ENCODE data around the gene HS3ST5. TPM values are rescaled to one million over a fixed set of nuclear protein-coding genes. Genes with fewer than 3 reads are reported as not detected.
"Not testable (repeated sequence)": the region's sequence is repeated elsewhere in the genome, so short reads cannot be mapped to it uniquely, and the experiment has no call there.

Gene HS3ST5
- total RNA-seq, 3 donors from 2014 or later, result not detected

DNA sequence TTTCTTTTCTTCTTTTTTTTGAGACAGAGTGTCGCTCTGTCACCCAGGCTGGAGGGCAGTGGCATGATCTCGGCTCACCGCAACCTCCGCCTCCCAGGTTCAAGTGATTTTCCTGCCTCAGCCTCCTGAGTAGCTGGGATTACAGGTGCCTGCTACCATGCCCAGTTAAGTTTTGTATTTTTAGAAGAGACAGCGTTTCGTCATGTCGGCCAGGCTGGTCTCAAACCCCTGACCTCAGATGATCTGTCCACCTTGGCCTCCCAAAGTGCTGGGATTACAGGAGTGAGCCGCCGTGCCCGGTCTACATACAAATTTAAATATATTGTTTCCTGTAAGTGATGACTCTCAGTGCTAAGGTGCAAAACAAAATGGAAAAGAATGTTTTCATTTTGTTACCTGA is 124.8 kb downstream of the HS3ST5 start:
- not testable (repeated sequence) for H3K27me3 Mint-ChIP-seq (ENCODE audit: low read depth); H3K4me1 Mint-ChIP-seq (ENCODE audit: low read depth); H3K9me3 Mint-ChIP-seq; H3K36me3 Mint-ChIP-seq (ENCODE audit: insufficient read depth); H3K4me3 Mint-ChIP-seq; DNase-seq; ATAC-seq

DNA sequence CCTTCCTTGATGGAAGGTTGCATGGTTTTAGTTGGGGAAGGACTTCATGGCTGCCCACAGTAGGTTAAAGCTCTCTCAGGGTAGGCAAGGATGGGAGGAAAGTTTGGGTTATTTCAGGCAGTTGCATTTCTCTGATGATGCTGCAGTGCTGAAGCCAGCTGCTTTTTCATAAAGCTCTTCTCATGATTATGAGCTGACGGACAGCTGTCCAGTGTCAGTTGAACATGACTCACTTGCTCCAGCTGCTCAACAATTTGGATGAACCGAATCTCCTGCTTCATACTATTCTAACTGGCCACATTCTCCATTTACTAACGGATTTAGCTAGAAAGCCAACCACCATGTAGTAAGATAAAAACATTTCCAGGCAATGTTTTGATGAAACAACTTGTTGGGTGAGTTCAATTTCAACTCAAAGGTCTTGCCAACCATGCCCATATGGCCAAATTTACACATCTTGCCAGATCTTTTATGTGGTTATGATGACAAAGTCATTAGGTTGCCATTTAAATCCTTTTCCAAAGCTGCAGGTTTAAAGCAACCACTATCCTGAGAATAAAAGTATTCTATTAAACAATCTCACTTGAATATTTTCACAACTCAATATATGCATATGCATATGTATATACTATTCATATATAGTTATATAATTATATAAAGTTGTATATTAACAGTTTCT is 125.9 kb downstream of the HS3ST5 start:
- DNase-seq (no peak), ATAC-seq (no peak)
- H3K9me3 Mint-ChIP-seq, result peaks cover 4% of the 10 kb centered on the region
- H3K4me3 Mint-ChIP-seq, result no peak overlapping the region
- H3K27me3 Mint-ChIP-seq (ENCODE audit: low read depth), result peaks cover 2% of the 10 kb centered on the region
- no peaks in the 10 kb centered on the region for H3K36me3 Mint-ChIP-seq (ENCODE audit: insufficient read depth)
- H3K4me1 Mint-ChIP-seq (ENCODE audit: low read depth), result no peaks in the 10 kb centered on the region

DNA sequence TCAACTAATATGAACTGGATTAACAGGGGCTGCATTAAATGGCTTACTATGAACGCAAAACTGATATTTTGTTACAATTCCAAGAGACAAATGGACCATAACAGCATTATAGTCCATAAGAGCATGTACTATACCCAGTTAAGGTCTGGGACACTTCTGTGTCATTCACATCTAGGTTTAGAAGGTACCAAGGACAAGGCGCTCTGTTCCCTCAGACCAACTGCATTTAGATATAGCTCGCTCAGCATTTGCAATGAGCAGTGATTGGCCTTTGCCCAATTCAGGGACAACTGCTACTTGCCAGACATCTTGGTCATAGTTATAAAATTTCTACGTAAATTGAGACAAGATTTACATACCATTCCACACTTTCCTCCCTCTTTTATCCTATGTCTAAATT is 132.4 kb downstream of the HS3ST5 start:
- H3K36me3 Mint-ChIP-seq (ENCODE audit: insufficient read depth), result no peaks in the 10 kb centered on the region
- H3K4me3 Mint-ChIP-seq, result no peak overlapping the region
- H3K4me1 Mint-ChIP-seq (ENCODE audit: low read depth), result no peaks in the 10 kb centered on the region
- no peaks in the 10 kb centered on the region for H3K27me3 Mint-ChIP-seq (ENCODE audit: low read depth)
- DNase-seq (no peak), ATAC-seq (no peak)
- no peaks in the 10 kb centered on the region for H3K9me3 Mint-ChIP-seq

DNA sequence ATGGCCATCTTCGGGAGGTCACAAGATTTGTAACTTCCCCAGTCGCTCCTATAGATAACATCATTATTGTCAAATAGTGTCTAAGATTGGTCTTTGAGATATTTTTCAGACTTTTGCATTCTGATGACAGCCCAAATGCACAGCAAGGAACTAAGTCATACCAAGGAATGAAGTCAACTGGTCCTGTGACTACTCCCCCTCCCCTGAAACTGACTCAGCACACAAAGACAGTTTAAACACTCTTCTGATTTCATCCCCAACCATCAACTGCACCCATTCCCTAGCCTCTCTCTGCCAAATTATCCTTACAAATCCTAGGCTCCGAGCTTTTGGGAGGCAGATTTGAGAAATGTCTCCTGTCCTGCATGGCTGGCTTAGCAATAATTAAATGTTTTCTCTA is 139.4 kb downstream of the HS3ST5 start:
- Mint-ChIP-seq H3K4me1 (ENCODE audit: low read depth) (no peaks in the 10 kb centered on the region), H3K4me3 (no peak overlapping the region), H3K36me3 (ENCODE audit: insufficient read depth) (no peaks in the 10 kb centered on the region), H3K9me3 (no peaks in the 10 kb centered on the region), H3K27me3 (ENCODE audit: low read depth) (no peaks in the 10 kb centered on the region)
- no peak for ATAC-seq
- DNase-seq, result no peak

DNA sequence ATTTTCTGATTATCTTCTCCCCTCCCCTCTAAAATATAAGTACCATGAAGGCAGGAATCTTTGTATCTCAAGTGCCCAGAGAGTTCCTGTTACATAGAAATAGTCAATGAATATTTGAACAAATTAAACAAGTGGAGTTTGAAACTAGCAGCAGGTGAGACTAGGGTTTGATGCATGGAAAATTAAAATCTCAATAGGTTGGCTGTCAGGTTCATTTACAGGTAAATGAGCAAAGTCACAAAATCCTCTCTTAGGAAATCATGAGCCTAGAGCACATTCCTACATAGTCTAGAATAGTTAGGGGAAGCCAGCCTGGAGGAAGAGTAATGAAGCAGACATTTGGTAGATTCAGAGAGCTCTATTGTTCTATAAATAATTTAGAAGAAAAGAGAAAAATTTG is 140.4 kb downstream of the HS3ST5 start:
- Mint-ChIP-seq H3K4me1 (ENCODE audit: low read depth) (no peaks in the 10 kb centered on the region), H3K4me3 (no peak overlapping the region), H3K36me3 (ENCODE audit: insufficient read depth) (no peaks in the 10 kb centered on the region), H3K27me3 (ENCODE audit: low read depth) (no peaks in the 10 kb centered on the region), H3K9me3 (no peaks in the 10 kb centered on the region)
- DNase-seq, result no peak
- ATAC-seq, result no peak

DNA sequence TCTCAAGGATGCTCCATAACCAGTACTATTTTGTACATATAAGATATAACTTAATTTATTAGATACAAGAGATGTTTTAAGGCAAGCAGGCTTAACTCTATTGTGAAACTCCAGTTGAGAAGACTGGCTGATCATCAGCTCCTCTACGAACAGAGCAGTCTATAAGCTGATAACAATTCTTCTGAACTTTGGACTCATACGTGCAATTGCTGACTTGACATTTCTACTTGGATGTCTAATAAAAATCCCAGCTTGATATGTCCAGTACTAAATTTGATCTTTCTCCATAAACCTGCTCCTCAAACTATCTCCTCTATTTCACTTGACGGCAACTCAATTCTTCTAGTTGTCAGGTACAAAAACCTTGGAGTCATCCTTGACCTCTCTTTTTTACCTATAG is 141.9 kb downstream of the HS3ST5 start:
- Mint-ChIP-seq H3K36me3 (ENCODE audit: insufficient read depth) (no peaks in the 10 kb centered on the region), H3K27me3 (ENCODE audit: low read depth) (no peaks in the 10 kb centered on the region), H3K4me1 (ENCODE audit: low read depth) (no peaks in the 10 kb centered on the region), H3K4me3 (no peak overlapping the region), H3K9me3 (no peaks in the 10 kb centered on the region)
- DNase-seq, result no peak
- ATAC-seq, result no peak

DNA sequence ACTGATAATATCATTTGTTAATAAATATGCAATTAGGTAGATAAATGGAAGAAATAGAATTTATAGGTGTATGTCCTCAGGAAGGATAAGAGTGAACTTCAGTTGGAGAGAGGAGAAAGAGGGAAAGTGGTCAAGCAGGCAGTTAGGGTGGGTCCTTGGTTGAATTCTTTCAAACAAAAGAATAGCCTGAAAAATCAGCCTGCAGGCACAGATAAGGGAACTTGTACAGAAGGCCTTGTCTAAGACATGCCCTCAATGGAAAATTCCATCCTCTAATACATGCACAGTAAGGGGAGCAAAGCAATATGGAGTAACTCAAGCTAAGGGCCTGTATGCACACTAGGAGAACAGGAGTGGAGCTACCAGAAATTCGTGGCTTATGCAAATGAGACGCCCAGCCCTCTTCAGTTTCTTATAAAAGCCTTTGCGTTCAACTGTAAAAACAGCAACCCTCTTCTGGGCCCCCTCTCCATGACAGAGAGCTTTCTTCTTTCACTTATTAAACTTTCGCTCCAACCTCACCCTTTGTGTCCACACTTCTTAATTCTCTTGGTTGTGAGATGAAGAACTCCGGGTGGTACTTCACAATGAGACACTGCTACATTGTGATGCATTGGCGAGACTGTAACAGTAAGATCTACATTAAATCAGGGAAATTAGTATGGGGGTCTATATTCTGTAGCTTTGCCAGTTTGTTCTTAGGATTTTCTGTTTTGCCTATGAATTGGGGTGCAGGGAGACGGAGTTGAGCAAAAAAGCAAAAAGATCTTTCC is 147.0 kb downstream of the HS3ST5 start:
- DNase-seq (no peak), ATAC-seq (no peak)
- no peaks in the 10 kb centered on the region for H3K4me1 Mint-ChIP-seq (ENCODE audit: low read depth)
- H3K4me3 Mint-ChIP-seq, result no peak overlapping the region
- no peaks in the 10 kb centered on the region for H3K36me3 Mint-ChIP-seq (ENCODE audit: insufficient read depth)
- no peaks in the 10 kb centered on the region for H3K9me3 Mint-ChIP-seq
- H3K27me3 Mint-ChIP-seq (ENCODE audit: low read depth), result peaks cover 4% of the 10 kb centered on the region

DNA sequence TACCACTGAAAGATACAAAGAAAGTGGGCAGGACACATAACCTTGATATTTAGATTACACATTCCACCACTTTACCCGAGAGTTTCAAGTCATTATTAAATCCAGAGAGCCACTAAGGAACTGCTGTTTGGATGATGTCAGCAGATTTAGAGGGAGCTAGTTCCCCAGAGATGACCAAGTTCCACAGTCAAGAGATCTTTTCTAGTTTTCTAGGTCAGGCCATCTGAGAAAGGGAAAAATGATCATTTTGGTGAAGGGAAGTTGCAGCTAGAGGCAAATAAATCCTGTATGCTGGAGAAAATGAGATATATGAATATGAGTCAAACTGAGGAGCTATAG is 147.8 kb downstream of the HS3ST5 start:
- Mint-ChIP-seq H3K9me3 (no peaks in the 10 kb centered on the region), H3K36me3 (ENCODE audit: insufficient read depth) (no peaks in the 10 kb centered on the region), H3K27me3 (ENCODE audit: low read depth) (peaks cover 4% of the 10 kb centered on the region), H3K4me1 (ENCODE audit: low read depth) (no peaks in the 10 kb centered on the region), H3K4me3 (no peak overlapping the region)
- no peak for DNase-seq
- no peak for ATAC-seq

DNA sequence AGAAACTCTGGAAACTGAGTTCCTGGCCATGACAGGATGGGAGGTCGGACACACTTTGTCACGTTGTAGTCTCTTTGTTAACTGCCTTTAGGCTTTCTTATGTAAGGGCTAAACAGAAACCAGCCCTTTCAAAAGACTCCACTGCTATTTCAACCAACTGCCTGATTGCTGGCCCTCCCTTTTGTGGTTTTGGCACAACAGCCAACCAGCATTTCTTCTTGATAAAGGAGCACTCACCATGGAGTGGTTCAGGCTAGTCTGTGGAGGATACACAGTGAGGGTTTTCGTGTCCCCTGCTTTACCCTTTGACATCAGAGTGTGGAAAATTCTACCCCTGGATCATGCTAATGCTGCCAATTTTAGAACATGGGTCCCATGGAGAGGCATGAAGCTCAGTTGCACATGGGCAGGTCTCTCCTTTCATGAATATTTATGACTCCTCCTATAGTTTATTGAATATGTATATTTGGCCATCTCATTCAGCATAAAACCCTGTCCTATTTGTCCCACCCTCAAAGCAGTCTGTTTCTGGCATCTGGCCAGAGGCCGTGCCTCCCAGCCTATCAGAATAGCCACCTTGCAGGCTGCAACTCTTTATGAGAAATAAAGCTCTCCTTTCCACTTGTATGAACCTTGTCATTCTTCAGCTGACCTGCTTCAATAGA is 148.3 kb downstream of the HS3ST5 start:
- DNase-seq, result no peak
- Mint-ChIP-seq H3K9me3 (no peaks in the 10 kb centered on the region), H3K27me3 (ENCODE audit: low read depth) (peaks cover 4% of the 10 kb centered on the region), H3K36me3 (ENCODE audit: insufficient read depth) (no peaks in the 10 kb centered on the region), H3K4me3 (no peak overlapping the region), H3K4me1 (ENCODE audit: low read depth) (no peaks in the 10 kb centered on the region)
- ATAC-seq, result no peak

DNA sequence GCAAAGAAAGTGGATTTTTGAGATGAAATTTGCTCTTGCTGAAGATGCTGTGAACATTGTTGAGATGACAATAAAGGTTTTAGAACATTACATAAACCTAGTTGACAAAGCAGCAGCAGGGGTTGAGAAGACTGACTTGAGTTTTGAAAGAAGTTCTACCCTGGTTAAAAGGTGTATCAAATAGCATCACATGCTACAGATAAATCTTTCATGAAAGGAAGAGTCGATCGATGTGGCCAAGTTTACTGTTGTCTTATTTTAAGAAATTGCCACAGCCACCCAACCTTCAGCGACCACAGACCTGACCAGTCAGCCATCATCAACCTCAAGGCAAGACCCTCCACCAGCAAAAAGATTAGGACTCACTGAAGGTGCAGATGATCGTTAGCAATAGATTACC is 155.3 kb downstream of the HS3ST5 start:
- Mint-ChIP-seq H3K36me3 (ENCODE audit: insufficient read depth) (no peaks in the 10 kb centered on the region), H3K9me3 (no peaks in the 10 kb centered on the region), H3K4me1 (ENCODE audit: low read depth) (no peaks in the 10 kb centered on the region), H3K27me3 (ENCODE audit: low read depth) (peaks cover 4% of the 10 kb centered on the region), H3K4me3 (no peak overlapping the region)
- no peak for DNase-seq
- ATAC-seq, result no peak

DNA sequence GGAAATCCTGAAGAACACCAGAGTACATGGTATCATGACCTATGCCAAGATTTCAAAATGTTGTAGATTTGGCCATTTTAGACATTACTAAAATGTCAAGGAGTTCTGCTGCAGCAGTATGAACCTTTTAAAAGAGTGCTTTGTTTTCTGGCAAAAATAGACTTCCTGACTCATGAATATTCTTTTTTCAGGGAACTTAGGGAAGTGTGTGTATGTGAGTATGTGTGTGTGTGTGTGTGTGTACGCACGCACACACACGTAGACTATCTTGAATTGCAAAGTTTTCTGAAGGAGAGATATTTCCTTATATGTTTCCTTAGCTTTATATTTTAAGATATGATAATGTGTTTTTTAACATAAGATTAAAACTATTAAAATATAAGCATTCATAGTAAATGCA is 161.2 kb downstream of the HS3ST5 start:
- ATAC-seq, result no peak
- no peaks in the 10 kb centered on the region for H3K9me3 Mint-ChIP-seq
- no peaks in the 10 kb centered on the region for H3K4me1 Mint-ChIP-seq (ENCODE audit: low read depth)
- DNase-seq, result no peak
- H3K4me3 Mint-ChIP-seq, result no peak overlapping the region
- no peaks in the 10 kb centered on the region for H3K27me3 Mint-ChIP-seq (ENCODE audit: low read depth)
- no peaks in the 10 kb centered on the region for H3K36me3 Mint-ChIP-seq (ENCODE audit: insufficient read depth)

DNA sequence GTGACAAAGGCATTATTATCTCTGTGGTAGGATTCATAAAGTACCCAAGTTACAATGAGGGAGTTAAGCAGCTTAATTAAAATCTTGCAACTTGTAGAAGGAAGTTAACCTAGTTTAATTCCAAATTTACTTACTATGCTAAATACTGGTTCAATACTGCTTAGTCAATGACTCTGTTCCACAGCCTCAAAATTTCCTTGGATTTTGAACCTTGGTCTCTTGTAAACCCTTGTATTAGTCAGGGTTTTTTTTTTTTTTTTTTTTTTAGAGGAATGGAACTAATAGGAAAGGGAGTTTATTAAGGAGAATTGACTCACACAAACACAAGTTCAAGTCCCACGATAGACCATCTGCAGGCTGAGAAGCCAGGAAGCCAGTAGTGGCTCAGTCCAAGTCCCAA is 163.4 kb downstream of the HS3ST5 start:
- H3K4me3 Mint-ChIP-seq, result no peak overlapping the region
- no peaks in the 10 kb centered on the region for H3K4me1 Mint-ChIP-seq (ENCODE audit: low read depth)
- H3K27me3 Mint-ChIP-seq (ENCODE audit: low read depth), result no peaks in the 10 kb centered on the region
- H3K9me3 Mint-ChIP-seq, result no peaks in the 10 kb centered on the region
- DNase-seq (no peak), ATAC-seq (no peak)
- no peaks in the 10 kb centered on the region for H3K36me3 Mint-ChIP-seq (ENCODE audit: insufficient read depth)

DNA sequence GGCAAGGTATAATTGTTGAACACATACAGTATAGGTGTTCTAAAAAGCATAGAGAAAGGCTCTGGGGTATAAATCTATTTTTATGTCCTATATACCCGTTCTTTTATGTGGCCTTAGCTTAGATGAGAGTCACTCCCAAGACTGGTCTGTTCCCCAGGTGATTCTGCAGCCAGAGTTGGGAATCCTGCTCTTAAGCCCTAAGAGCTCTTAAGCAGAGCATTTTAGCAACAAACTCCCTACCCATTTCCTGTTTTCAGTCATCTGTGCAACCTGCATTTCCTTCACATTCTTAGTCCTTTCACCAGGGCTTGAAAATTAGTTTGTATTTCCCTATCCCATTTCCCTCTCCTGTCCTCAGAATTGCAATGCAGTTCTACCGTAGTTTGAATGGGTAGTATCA is 166.1 kb downstream of the HS3ST5 start:
- Mint-ChIP-seq H3K9me3 (no peaks in the 10 kb centered on the region), H3K27me3 (ENCODE audit: low read depth) (peaks cover 3% of the 10 kb centered on the region)

DNA sequence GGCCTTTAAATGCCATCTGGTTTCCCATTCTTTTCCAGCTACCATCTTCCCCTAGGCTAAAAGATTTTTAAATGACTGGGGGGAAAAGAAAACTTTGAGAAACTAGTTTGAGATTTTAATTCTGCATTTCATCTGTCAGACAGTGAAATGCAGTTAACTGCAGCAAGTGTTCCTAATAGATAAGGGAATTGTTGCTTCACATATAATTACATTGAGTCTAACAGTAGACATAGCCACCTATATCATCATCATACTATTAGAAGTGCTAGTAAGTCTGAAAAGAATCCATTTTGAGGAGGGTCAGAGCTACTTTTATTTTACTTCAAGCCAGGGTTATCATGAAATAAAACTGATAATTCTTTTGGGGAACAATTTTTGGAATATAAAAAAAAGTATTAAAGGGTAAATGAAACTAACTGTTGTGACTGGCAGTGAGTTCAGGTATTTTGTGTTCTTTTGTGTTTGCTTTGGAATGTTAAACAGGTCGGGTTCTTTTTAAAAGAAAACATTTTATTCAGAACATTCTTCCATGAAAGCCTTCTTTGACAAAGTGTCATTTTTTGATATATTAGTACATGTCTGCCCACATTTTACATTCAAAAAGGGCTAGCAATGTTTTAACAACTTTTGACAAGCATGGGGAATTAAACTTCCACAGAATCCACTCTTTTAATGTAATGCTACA is 170.1 kb downstream of the HS3ST5 start:
- H3K9me3 Mint-ChIP-seq, result no peaks in the 10 kb centered on the region
- H3K36me3 Mint-ChIP-seq (ENCODE audit: insufficient read depth), result no peaks in the 10 kb centered on the region
- H3K4me3 Mint-ChIP-seq, result no peak overlapping the region
- no peak for ATAC-seq
- H3K4me1 Mint-ChIP-seq (ENCODE audit: low read depth), result no peaks in the 10 kb centered on the region
- no peak for DNase-seq
- peaks cover 3% of the 10 kb centered on the region for H3K27me3 Mint-ChIP-seq (ENCODE audit: low read depth)

More for the DNA sequence above, 166.1 kb downstream of the HS3ST5 start:
- ATAC-seq (no peak), DNase-seq (no peak)
- H3K4me1 Mint-ChIP-seq (ENCODE audit: low read depth), result no peaks in the 10 kb centered on the region
- H3K4me3 Mint-ChIP-seq, result no peak overlapping the region
- no peaks in the 10 kb centered on the region for H3K36me3 Mint-ChIP-seq (ENCODE audit: insufficient read depth)

All from activated T-cell treated with anti-CD3 and anti-CD28 coated beads, Interleukin-2, amount 50 U/mL, for 4 hours (primary cell).